Peyer's patch (tissue), 4 donors: Measurements from ENCODE around the gene MAP3K21.

ENCODE experiments used
- CTCF ChIP-seq, 6 experiments: fragments of 450-650 bp in 4 of 6; fragments of 200-600 bp in 2 of 6; sonication (generic) in 1 of 6; IDR thresholded peaks; one replicate each; pipeline ENCODE4 v1.5.1; 2017 to 2019; ENCODE audit warnings: antibody characterized with exemption in 6 of 6, mild to moderate bottlenecking in 3 of 6, moderate library complexity in 1 of 6
- POLR2A ChIP-seq, 2 donors: fragments of 450-650 bp; IDR thresholded peaks; one replicate each; pipeline ENCODE4 v1.5.1; 2017; ENCODE audit warnings: antibody characterized with exemption in 2 of 2, mild to moderate bottlenecking in 2 of 2, moderate library complexity in 2 of 2

- no peak for TF ChIP-seq CTCF (IDR thresholded peaks at IDR 0.05)
- TF ChIP-seq POLR2A (IDR thresholded peaks at IDR 0.05), result no peak
Observed at GRCh38 chr1:233326319-233326718, 1.2 kb upstream of the MAP3K21 start.
